OCI-LY1 (cell line): ENCODE measurements around the gene TTLL9.

ENCODE experiments used
- H2AFZ ChIP-seq: fragments of 200-600 bp; sonication (generic), shearing (Covaris generic); 2 replicates; pipeline ENCODE4 v1.6.0; 2014; ENCODE audit warnings: antibody characterized with exemption, mild to moderate bottlenecking, low read length
- H3F3A ChIP-seq: fragments of 200-600 bp; sonication (generic), shearing (Covaris generic); 2 replicates; pipeline ENCODE4 v1.6.0; 2014; ENCODE audit warnings: mild to moderate bottlenecking, antibody characterized with exemption, low read length, moderate library complexity; ENCODE audit not compliant: insufficient read depth
- H3K27ac ChIP-seq: fragments of 200-600 bp; sonication (generic); 2 replicates; pipeline ENCODE4 v1.5.1; 2014; ENCODE audit warnings: low read length, mixed run types, mild to moderate bottlenecking, low read depth; ENCODE audit not compliant: poor library complexity, severe bottlenecking
- H3K27me3 ChIP-seq: fragments of 200-600 bp; sonication (generic); 2 replicates; pipeline ENCODE4 v1.6.0; 2014; ENCODE audit warnings: antibody characterized with exemption, mild to moderate bottlenecking, low read length, moderate library complexity; ENCODE audit not compliant: insufficient read depth
- H3K36me3 ChIP-seq: fragments of 200-600 bp; sonication (generic); 2 replicates; pipeline ENCODE4 v1.6.1; 2014; ENCODE audit warnings: mild to moderate bottlenecking, antibody characterized with exemption, low read length, moderate library complexity, mixed read lengths; ENCODE audit not compliant: insufficient read depth
- H3K4me1 ChIP-seq: fragments of 200-600 bp; sonication (generic); 2 replicates; pipeline ENCODE4 v1.5.1; 2014; ENCODE audit warnings: mild to moderate bottlenecking, low read length, moderate library complexity; ENCODE audit not compliant: insufficient read depth, severe bottlenecking
- H3K4me2 ChIP-seq: fragments of 200-600 bp; sonication (generic), shearing (Covaris generic); 2 replicates; pipeline ENCODE4 v1.6.1; 2014; ENCODE audit warnings: low read length
- H3K4me3 ChIP-seq: fragments of 200-600 bp; sonication (generic); 2 replicates; pipeline ENCODE4 v1.5.1; 2014; ENCODE audit warnings: low read length, low read depth, mild to moderate bottlenecking, mixed read lengths; ENCODE audit not compliant: poor library complexity, severe bottlenecking
- H3K79me2 ChIP-seq: fragments of 200-600 bp; shearing (Covaris generic); 2 replicates; pipeline ENCODE4 v1.6.1; 2016; ENCODE audit warnings: mixed run types, low read length, mixed read lengths; ENCODE audit not compliant: insufficient read depth
- H3K9ac ChIP-seq: fragments of 200-600 bp; sonication (generic), shearing (Covaris generic); 2 replicates; pipeline ENCODE4 v1.6.1; 2014; ENCODE audit warnings: mild to moderate bottlenecking, low read length, mixed read lengths
- H3K9me2 ChIP-seq: fragments of 200-600 bp; sonication (generic), shearing (Covaris generic); 2 replicates; pipeline ENCODE4 v1.6.1; 2014; ENCODE audit warnings: low read depth, mild to moderate bottlenecking, low read length, mixed read lengths
- H3K9me3 ChIP-seq: fragments of 200-600 bp; shearing (Covaris generic); 2 replicates; pipeline ENCODE4 v1.6.1; 2014; ENCODE audit warnings: low read length, mixed read lengths
- H4K20me1 ChIP-seq: fragments of 200-600 bp; sonication (generic), shearing (Covaris generic); 2 replicates; pipeline ENCODE4 v1.6.0; 2016; ENCODE audit warnings: mild to moderate bottlenecking, low read length; ENCODE audit not compliant: insufficient read depth
- CTCF ChIP-seq: fragments of 200-600 bp; sonication (generic), shearing (Covaris generic); IDR thresholded peaks from 2 replicates; pipeline ENCODE4 v1.5.1; 2017; ENCODE audit warnings: mild to moderate bottlenecking, antibody characterized with exemption, low read length, moderate library complexity, mixed read lengths
- EZH2 ChIP-seq: fragments of 200-600 bp; sonication (generic), shearing (Covaris generic); IDR thresholded peaks from 2 replicates; pipeline ENCODE4 v1.8.0; 2017; ENCODE audit warnings: borderline replicate concordance, mixed run types, mild to moderate bottlenecking, antibody characterized with exemption, low read length, moderate library complexity, mixed read lengths

Gene TTLL9

DNA sequence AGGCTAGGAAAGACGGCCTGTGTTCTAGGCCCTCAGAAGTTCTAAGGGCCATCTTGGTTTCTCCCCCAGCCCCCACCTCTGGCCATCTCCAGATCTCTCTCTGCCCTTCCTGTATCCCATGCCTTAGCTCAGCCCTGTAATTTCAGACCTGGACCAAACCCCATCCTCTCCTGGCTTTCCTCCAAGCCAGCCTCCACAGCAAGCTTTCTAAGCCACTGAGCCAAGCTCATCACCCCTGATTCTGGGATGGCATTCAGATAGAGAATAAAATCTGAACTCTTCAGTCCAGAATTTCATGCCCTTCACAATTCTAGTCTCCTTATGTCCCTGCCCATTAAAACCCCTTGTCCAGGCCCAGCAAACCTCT lies 120.9 kb downstream of the TTLL9 start:
- H4K20me1 ChIP-seq: no peaks in the 10 kb centered on the region
- no peaks in the 10 kb centered on the region for H3K9me2 ChIP-seq
- H3K9ac ChIP-seq: no peak overlapping the region
- H3K4me1 ChIP-seq: no peaks in the 10 kb centered on the region
- H3K27ac ChIP-seq: no peak overlapping the region
- H3K4me2 ChIP-seq: no peak overlapping the region
- H3F3A ChIP-seq: no peaks in the 10 kb centered on the region
- H3K4me3 ChIP-seq: no peak overlapping the region
- no peaks in the 10 kb centered on the region for H3K36me3 ChIP-seq
- no peak for TF ChIP-seq CTCF
- no peak for TF ChIP-seq EZH2
- no peak overlapping the region for H2AFZ ChIP-seq
- no peaks in the 10 kb centered on the region for H3K79me2 ChIP-seq
- no peaks in the 10 kb centered on the region for H3K9me3 ChIP-seq
- H3K27me3 ChIP-seq: no peaks in the 10 kb centered on the region; the same call in 1 of the 2 replicates

DNA sequence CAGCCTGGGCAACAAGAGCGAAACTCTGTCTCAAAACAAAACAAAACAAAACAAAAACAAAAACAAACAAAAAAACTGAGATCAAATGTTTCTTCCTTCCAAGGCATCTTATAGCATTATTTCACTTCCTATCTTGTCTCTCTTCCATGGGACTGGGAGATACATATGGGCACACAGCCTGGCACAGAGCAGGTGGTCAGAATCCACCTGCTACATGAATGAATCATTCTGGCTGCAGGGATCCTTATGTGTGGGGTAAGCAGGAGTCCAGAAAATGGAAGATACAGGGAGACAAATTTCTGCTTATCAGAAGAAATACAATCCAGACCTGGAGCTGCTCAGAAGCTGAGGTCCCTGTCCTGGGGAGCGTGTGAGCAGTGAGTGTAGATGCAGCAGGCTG lies 121.7 kb downstream of the TTLL9 start:
- TF ChIP-seq CTCF: no peak
- TF ChIP-seq EZH2: no peak
- Histone ChIP-seq H3K4me1 (no peaks in the 10 kb centered on the region), H3K9me3 (no peaks in the 10 kb centered on the region), H3K9ac (no peak overlapping the region), H3K27me3 (no peaks in the 10 kb centered on the region; the same call in 1 of the 2 replicates), H4K20me1 (no peaks in the 10 kb centered on the region), H3K36me3 (no peaks in the 10 kb centered on the region), H3K9me2 (no peaks in the 10 kb centered on the region), H2AFZ (no peak overlapping the region), H3F3A (no peaks in the 10 kb centered on the region), H3K4me3 (no peak overlapping the region), H3K79me2 (no peaks in the 10 kb centered on the region), H3K4me2 (no peak overlapping the region), H3K27ac (no peak overlapping the region)
